OCI-LY7 (cell line): Measurements from ENCODE around the gene POLR2I.

ENCODE experiments used
- EZH2phosphoT487 ChIP-seq: fragments of 200-600 bp; sonication (generic); IDR thresholded peaks from 2 replicates; pipeline ENCODE4 v1.6.1; 2018; ENCODE audit warnings: low read depth, borderline replicate concordance, mild to moderate bottlenecking, mixed run types, antibody characterized with exemption, low read length, moderate library complexity, mixed read lengths
- TF ChIP-seq, protein P1 (sequence below): fragments of 200-600 bp; sonication (generic); conservative IDR thresholded peaks from 2 replicates; pipeline ENCODE4 v1.5.1; 2014; ENCODE audit warnings: mild to moderate bottlenecking, antibody characterized with exemption, low read length, moderate library complexity, mixed read lengths

DNA sequence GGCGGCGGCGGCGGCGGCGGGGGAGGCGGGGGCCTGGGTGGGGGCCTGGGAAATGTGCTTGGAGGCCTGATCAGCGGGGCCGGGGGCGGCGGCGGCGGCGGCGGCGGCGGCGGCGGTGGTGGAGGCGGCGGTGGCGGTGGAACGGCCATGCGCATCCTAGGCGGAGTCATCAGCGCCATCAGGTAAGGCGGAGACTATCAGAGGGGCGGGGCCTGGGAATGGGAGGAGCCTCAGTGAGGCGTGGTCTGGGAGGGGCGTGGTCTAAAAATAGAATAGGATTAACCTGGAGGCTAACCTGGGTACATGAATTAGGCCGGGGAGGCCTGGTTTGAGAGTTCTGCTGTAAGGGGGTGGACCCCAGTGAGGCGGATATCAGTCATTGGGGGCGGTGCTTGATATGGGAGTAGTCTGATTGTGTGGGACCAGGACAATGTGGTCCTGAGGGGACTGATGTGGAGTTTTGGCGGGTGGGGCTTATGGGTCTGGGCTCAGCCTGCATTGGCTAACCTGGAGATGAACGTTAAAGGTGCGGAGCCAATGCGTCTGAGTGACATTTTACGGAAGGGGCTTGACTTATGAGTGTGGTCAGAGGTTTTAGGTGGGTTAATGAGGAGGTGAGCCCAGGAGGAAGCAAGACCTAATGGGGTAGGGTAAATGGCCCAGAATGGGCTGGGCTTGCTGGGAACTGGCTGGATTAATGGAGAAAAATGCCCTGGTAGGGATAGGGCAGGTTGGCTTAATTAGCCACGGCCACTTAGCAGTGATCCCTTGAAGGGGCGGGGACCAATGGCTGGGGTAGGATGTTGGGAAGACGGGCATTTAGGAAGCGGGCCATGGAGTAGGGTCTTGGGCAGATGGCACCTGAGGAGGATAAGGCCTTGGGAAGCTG, 26.6 kb upstream of the POLR2I start:
- TF ChIP-seq, protein P1, sequence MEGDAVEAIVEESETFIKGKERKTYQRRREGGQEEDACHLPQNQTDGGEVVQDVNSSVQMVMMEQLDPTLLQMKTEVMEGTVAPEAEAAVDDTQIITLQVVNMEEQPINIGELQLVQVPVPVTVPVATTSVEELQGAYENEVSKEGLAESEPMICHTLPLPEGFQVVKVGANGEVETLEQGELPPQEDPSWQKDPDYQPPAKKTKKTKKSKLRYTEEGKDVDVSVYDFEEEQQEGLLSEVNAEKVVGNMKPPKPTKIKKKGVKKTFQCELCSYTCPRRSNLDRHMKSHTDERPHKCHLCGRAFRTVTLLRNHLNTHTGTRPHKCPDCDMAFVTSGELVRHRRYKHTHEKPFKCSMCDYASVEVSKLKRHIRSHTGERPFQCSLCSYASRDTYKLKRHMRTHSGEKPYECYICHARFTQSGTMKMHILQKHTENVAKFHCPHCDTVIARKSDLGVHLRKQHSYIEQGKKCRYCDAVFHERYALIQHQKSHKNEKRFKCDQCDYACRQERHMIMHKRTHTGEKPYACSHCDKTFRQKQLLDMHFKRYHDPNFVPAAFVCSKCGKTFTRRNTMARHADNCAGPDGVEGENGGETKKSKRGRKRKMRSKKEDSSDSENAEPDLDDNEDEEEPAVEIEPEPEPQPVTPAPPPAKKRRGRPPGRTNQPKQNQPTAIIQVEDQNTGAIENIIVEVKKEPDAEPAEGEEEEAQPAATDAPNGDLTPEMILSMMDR = no peak
- TF ChIP-seq EZH2phosphoT487 = no peak
